Measurements from ENCODE around the gene CSTF1.

The CSTF1 gene

GRCh38 chr20:56454754-56455153 is 62.3 kb downstream of the CSTF1 start:
- no peaks in the 10 kb centered on the region for H3K9me3 ChIP-seq (ENCODE audit: control insufficient read depth, low read length)
- TF ChIP-seq CTCF (IDR thresholded peaks at IDR 0.05) = no peak
- no peaks in the 10 kb centered on the region for H3K27me3 ChIP-seq (ENCODE audit: control insufficient read depth, insufficient read depth, low read length)
- no peak overlapping the region for H3K27ac ChIP-seq
- no peak overlapping the region for H3K9ac ChIP-seq
- H3K4me3 ChIP-seq (ENCODE audit: low read depth, low read length) = no peak overlapping the region
- no peaks in the 10 kb centered on the region for H3K36me3 ChIP-seq (ENCODE audit: control insufficient read depth, insufficient read depth, low read length)
- H2AFZ ChIP-seq = no peak overlapping the region
- H3K4me1 ChIP-seq = no peaks in the 10 kb centered on the region
- no peaks in the 10 kb centered on the region for H3K79me2 ChIP-seq
- H3K4me2 ChIP-seq (ENCODE audit: low read length) = no peak overlapping the region

Measured in parathyroid adenoma (tissue), 2 donors.